ENCODE results near the gene SPATA2.

SPATA2 gene

GRCh38 chr20:49908258-49908565 is 7.1 kb downstream of the SPATA2 start:
- no peak for TF ChIP-seq CTCF (IDR thresholded peaks at IDR 0.05)
- Histone ChIP-seq H3K4me3 (ENCODE audit: low read depth in 1 of 2, low read length in 1 of 2) (no peak overlapping the region), H3K27ac (no peak overlapping the region), H3K27me3 (no peaks in the 10 kb centered on the region), H3K9me3 (no peaks in the 10 kb centered on the region), H3K4me1 (ENCODE audit: control insufficient read depth in 1 of 2, insufficient read depth in 1 of 2, low read depth in 1 of 2, low read length in 1 of 2) (peaks cover under 1 to 3% of the 10 kb centered on the region in 2 experiments), H3K36me3 (peaks cover 70% of the 10 kb centered on the region)

DNA sequence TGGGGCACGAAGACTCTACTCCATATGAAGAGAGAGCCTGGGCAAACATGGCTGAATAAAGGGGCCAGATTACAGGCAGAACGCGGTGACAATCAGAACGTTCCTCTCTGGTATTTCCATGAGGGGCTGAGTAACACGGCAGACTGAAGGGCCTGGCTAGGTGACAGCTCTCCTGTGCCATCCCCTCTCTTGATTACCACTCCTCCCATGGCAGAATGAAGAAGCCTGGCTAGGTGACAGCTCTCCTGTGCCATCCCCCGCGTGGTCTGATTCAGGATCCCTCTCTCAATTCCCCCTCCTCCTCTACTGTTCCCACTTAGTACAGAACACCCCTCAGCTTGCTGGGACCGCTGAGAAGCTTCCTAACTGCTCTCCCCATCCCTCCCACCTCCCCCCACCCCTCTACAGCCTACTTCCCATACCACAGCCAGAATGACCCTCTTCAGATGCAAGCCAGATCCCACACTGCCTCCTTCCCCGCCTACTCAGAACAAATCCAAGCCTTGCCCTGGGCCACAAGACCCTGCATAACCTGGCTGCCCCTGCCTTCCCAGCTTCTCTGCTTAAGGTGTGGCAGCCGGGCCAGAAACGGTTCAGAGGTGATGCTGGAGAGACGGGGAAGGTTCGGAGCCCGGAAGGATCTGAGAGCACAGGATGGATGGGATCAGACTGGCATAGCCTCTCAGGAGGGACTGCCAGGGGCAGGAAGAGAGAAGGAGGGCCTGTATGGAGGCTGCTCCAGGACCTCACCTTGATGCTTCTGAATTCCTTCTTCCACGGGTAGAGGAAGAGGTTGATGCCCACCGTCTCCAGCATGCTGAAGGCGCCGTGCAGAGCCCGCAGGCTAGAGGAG is 7.7 kb downstream of the SPATA2 start:
- no peak for TF ChIP-seq CTCF (IDR thresholded peaks at IDR 0.05)
- peaks cover 71% of the 10 kb centered on the region for H3K36me3 ChIP-seq

DNA sequence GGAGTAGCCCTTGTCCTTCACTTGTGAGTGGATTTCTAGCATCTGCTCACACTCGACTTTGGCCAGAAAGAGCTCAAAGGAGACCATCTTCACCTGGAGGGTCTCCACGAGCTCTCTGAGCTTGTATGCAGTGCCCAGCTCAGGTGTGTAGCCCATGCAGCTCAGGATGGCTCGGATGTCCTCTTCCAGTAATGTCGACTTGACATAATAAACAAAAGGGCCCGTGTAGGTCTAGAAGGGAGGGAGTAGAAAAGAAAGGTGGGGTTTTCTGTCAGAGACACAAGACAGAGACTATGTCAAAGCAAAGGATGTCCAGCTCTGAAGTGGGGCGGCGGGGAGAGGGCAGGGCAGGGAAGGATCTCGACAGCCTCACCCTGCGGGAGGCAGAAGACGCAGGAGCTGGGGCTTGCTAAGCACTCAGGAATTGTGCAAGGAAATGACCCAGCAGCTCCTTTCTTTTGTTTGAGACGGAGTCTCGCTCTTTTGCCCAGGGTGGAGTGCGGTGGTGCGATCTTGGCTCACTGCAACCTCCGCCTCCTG is 8.6 kb downstream of the SPATA2 start:
- H3K27ac ChIP-seq, result no peak overlapping the region
- no peaks in the 10 kb centered on the region for H3K9me3 ChIP-seq
- no peaks in the 10 kb centered on the region for H3K27me3 ChIP-seq
- H3K36me3 ChIP-seq, result peaks cover 71% of the 10 kb centered on the region
- H3K4me3 ChIP-seq (ENCODE audit: low read depth in 1 of 2, low read length in 1 of 2), result no peak overlapping the region
- TF ChIP-seq CTCF (IDR thresholded peaks at IDR 0.05), result no peak
- no peaks in the 10 kb centered on the region for H3K4me1 ChIP-seq (ENCODE audit: control insufficient read depth in 1 of 2, insufficient read depth in 1 of 2, low read depth in 1 of 2, low read length in 1 of 2)

More for the DNA sequence above, 7.7 kb downstream of the SPATA2 start:
- Histone ChIP-seq H3K4me1 (ENCODE audit: control insufficient read depth in 1 of 2, insufficient read depth in 1 of 2, low read depth in 1 of 2, low read length in 1 of 2) (no peaks in the 10 kb centered on the region), H3K27ac (no peak overlapping the region), H3K4me3 (ENCODE audit: low read depth in 1 of 2, low read length in 1 of 2) (no peak overlapping the region), H3K9me3 (no peaks in the 10 kb centered on the region), H3K27me3 (no peaks in the 10 kb centered on the region)

DNA sequence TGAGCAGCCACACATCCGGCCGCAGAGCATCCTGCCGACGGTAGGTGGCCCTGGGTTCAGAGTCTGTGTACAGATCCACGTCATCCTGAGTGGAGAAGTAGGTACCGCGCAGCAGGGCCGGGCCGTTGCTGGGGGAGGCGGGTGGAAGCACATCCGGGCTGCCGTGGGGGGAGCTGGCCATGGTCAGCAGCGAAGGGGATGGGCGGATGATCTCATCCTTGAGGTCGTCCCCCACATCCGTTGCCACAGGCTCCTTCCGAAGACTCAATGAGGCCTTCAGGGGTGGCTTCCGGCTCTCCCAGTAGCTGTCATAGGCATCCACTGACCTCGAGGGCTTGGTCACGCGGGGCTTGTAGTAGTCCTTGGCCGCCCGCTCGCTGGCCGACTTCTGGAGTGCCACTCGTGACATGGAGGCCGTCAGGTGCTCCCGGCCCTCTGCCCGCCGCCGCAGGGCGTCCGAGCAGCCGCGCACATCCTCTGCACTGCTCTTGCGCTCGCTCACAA is 9.2 kb downstream of the SPATA2 start:
- H3K9me3 ChIP-seq, result no peaks in the 10 kb centered on the region
- H3K4me3 ChIP-seq (ENCODE audit: low read depth in 1 of 2, low read length in 1 of 2), result no peak overlapping the region
- no peak for TF ChIP-seq CTCF (IDR thresholded peaks at IDR 0.05)
- no peaks in the 10 kb centered on the region for H3K4me1 ChIP-seq (ENCODE audit: control insufficient read depth in 1 of 2, insufficient read depth in 1 of 2, low read depth in 1 of 2, low read length in 1 of 2)
- H3K36me3 ChIP-seq, result peaks cover 71% of the 10 kb centered on the region
- H3K27me3 ChIP-seq, result no peaks in the 10 kb centered on the region
- no peak overlapping the region for H3K27ac ChIP-seq

DNA sequence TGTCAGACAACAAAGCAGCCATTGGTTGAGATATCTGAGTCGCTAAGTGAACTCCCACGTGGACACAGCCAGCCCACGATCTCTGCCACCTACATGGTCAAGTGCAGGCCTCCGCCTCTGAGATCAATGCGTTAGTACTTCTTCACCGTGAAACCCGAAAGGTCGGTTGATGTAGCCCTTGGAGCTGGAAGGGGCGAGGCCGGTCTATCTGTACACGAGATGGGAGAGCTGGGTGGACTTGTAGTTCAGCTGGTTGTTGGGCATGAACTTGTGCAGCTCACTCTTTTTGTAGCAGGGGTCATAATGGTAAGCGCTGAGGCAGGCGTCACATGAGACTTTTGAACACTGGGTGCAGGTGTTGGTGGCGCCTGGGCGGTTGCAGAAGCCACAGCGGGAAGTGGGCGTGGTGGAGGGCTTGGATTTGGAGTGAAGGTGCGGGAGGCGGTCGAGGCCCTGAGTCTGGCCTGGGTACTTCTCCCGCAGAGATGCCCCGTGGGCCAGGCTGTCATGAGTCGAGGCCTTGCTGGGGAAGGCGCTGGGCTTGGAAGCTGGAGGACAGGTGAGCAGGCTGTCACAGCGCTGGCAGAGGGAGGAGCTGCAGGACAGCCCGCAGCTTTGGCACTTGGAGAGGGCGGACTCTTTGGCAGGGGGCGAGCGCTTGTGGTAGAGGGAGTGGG is 9.8 kb downstream of the SPATA2 start:
- TF ChIP-seq CTCF (IDR thresholded peaks at IDR 0.05), result no peak
- no peaks in the 10 kb centered on the region for H3K27me3 ChIP-seq
- H3K9me3 ChIP-seq, result no peaks in the 10 kb centered on the region
- no peak overlapping the region for H3K4me3 ChIP-seq (ENCODE audit: low read depth in 1 of 2, low read length in 1 of 2)
- no peak overlapping the region for H3K27ac ChIP-seq
- no peaks in the 10 kb centered on the region for H3K4me1 ChIP-seq (ENCODE audit: control insufficient read depth in 1 of 2, insufficient read depth in 1 of 2, low read depth in 1 of 2, low read length in 1 of 2)
- peaks cover 71% of the 10 kb centered on the region for H3K36me3 ChIP-seq

Measured in neutrophil (primary cell).